Measurements from ENCODE around the gene PARVG. TPM values are rescaled to one million over a fixed set of nuclear protein-coding genes. Genes with fewer than 3 reads are reported as not detected.

PARVG gene
- total RNA-seq, 1 experiment from 2014 or later: not detected

GRCh38 chr22:44200855-44201550 is 20.3 kb downstream of the PARVG start:
- no peak for ATAC-seq
- H3K4me3 ChIP-seq (ENCODE audit: low read length): no peak overlapping the region
- no peaks in the 10 kb centered on the region for H4K20me1 ChIP-seq (ENCODE audit: low read length)
- no TSS peak for BruUV-seq (replicated peaks)
- ChIA-PET CTCF (no interaction called here), POLR2A (ENCODE audit: unreplicated experiment) (no interaction called here)
- no peak overlapping the region for H3K27ac ChIP-seq (ENCODE audit: low read length)
- H3K9ac ChIP-seq (ENCODE audit: low read length): no peak overlapping the region
- H3K27me3 ChIP-seq (ENCODE audit: low read length): peaks cover 4% of the 10 kb centered on the region; the same call in 1 of the 2 replicates
- no peaks in the 10 kb centered on the region for H3K9me2 ChIP-seq (replicated peaks; ENCODE audit: low read length)
- H3K36me3 ChIP-seq (ENCODE audit: low read depth, low read length): no peaks in the 10 kb centered on the region
- no peaks in the 10 kb centered on the region for H3F3A ChIP-seq (ENCODE audit: low read length, unreplicated experiment)
- DNase-seq: no peak
- no peak overlapping the region for H2AFZ ChIP-seq (ENCODE audit: low read length)
- H3K4me2 ChIP-seq (ENCODE audit: low read length): no peak overlapping the region
- intact Hi-C loops (cut with micrococcal nuclease): no loop called here
- no peaks in the 10 kb centered on the region for H3K79me2 ChIP-seq (ENCODE audit: low read length)
- H3K4me1 ChIP-seq (ENCODE audit: insufficient read depth, low read length): no peaks in the 10 kb centered on the region
- no peak for TF ChIP-seq CTCF (conservative IDR thresholded peaks at IDR 0.05; ENCODE audit: low read depth, low read length)
- H3K9me3 ChIP-seq (ENCODE audit: low read length): no peaks in the 10 kb centered on the region

GRCh38 chr22:44201665-44202064 is 20.9 kb downstream of the PARVG start:
- H3K27ac ChIP-seq (ENCODE audit: low read length): no peak overlapping the region

More at GRCh38 chr22:44201665-44202064, 20.9 kb downstream of the PARVG start:
- ATAC-seq: no peak
- DNase-seq: no peak
- intact Hi-C loops (cut with micrococcal nuclease): no loop called here
- Histone ChIP-seq H3K4me2 (ENCODE audit: low read length) (no peak overlapping the region), H2AFZ (ENCODE audit: low read length) (no peak overlapping the region), H3K9me3 (ENCODE audit: low read length) (no peaks in the 10 kb centered on the region), H3F3A (ENCODE audit: low read length, unreplicated experiment) (no peaks in the 10 kb centered on the region), H3K36me3 (ENCODE audit: low read depth, low read length) (no peaks in the 10 kb centered on the region), H3K9ac (ENCODE audit: low read length) (no peak overlapping the region), H3K9me2 (replicated peaks; ENCODE audit: low read length) (no peaks in the 10 kb centered on the region), H3K4me3 (ENCODE audit: low read length) (no peak overlapping the region), H3K27me3 (ENCODE audit: low read length) (peaks cover 4% of the 10 kb centered on the region; the same call in 1 of the 2 replicates), H3K79me2 (ENCODE audit: low read length) (no peaks in the 10 kb centered on the region), H3K4me1 (ENCODE audit: insufficient read depth, low read length) (no peaks in the 10 kb centered on the region), H4K20me1 (ENCODE audit: low read length) (no peaks in the 10 kb centered on the region)
- no TSS peak for BruUV-seq (replicated peaks)
- POLR2A ChIA-PET (ENCODE audit: unreplicated experiment): no interaction called here
- TF ChIP-seq CTCF (conservative IDR thresholded peaks at IDR 0.05; ENCODE audit: low read depth, low read length) (no peak), EZH2 (IDR thresholded peaks at IDR 0.05; ENCODE audit: low read length, unreplicated experiment) (no peak), EZH2phosphoT487 (IDR thresholded peaks at IDR 0.05; ENCODE audit: borderline replicate concordance, low read length) (no peak)
- CTCF ChIA-PET: no interaction called here
